Fibroblast of skin of scalp (primary cell): ENCODE measurements around the gene DENND2D. TPM values are rescaled to one million over a fixed set of nuclear protein-coding genes. Genes with fewer than 3 reads are reported as not detected.
A peak's percentile ranks its signal among the peaks of the same experiment; 100 is the strongest.

Experiments used
- DNase-seq: peaks from one replicate; pipeline ENCODE4 v3.0.0-alpha.2; 2013
- polyA plus RNA-seq, 2 experiments: library from polyadenylated mRNA; unstranded; fragments of 120-200 nt; gene quantifications; one replicate each; pipeline ENCODE4 v1.2.1, GENCODE V29; 2013; ENCODE audit not compliant: insufficient read length in 2 of 2

Gene DENND2D
- polyA plus RNA-seq (2013, experiment 1 of 2; ENCODE audit: insufficient read length) = 0.31 TPM
- 0.69 TPM for polyA plus RNA-seq (2013, experiment 2 of 2; ENCODE audit: insufficient read length)

DNA sequence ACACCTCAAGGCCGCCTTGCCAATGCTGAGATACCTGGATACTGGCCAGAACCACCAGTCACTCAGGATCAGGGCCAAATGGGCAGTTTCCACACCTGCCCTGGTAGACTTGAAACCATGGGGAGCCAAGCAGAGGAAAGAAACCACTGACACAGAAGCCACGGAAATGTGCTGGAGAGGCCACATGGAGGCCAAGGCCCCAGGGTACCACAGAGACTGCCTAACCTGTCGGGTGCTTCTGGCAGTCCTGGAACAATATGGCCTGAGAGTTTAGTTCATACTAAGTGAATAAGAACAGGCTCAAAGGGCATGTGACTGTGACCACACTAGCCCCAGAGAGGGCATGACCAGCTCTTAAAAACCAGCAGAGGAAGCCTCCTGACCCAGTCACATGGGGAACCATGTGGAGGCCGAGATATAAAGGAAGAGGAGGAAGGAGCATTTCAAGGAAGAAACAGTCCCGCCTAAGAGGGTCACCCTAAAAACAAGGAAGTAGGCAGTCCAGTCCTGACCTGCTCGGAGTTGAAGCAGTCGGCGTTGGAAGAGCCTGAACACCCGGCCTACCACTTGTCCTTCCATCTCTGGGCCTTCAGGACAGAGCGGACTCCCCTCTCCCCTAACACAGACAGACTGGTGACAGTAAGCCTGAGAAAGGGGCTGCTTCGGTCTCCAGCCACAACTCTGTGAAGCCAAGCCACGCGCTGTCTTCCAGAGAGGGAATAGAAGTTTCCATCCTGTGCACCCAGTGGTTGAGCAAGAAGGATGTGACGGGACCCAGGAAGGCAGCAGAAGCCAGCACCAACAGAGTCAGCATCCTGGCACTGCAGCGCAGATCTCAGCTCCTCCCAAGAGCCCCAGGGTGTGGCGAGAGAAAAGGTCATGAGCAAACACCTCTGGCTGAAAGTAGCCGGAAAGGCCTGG, at the start of gene DENND2D:
DENND2D (minus strand) TSS at position 766 of the 921 bp plus-strand sequence; CDS start at position 579, 187 bp downstream.
- DNase-seq = no peak

- DNase-seq = no peak
Observed at GRCh38 chr1:111249960-111250359, 49.5 kb upstream of the DENND2D start.

- no peak for DNase-seq
Observed at GRCh38 chr1:111247125-111247838, 46.8 kb upstream of the DENND2D start.

DNA sequence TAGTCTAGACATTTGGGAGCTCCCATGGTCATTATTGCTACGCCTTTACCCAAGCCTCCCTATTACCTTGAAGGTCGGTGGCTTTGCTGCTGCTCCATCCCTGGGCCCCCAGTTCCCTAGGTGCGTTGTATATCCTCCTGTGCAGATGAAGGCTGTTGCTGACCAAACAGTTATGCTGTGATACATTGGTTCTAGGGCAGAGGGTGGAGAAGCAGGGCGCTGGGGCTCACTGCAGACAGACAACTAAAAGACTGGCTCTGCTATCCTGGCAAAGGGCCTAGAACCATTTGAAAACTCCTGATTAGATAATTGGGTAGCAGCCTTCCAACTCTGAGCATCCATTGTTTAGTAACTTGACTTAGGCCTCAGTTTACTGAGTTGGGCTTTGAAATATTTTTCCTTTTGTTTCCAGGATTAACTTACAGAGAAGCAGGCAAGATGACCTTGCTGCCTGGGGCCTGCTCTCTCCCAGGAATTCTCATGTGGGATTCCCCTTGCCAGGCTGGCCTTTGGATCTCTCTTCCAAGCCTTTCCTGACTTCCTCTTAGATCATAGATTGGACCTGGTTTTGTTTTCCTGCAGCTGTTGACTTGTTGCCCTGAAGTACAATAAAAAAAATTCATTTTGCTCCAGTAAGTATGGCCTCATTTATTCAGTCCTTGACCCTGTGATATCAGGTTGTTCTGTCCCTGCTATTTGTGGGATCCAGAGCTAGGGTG, 42.5 kb upstream of the DENND2D start:
- DNase-seq = no peak

GRCh38 chr1:111241797-111242196, 41.4 kb upstream of the DENND2D start:
- no peak for DNase-seq

GRCh38 chr1:111238056-111238795, 37.8 kb upstream of the DENND2D start:
- DNase-seq = no peak

- DNase-seq = no peak
Observed at GRCh38 chr1:111236806-111237205, 36.4 kb upstream of the DENND2D start.

GRCh38 chr1:111236379-111236778, 35.9 kb upstream of the DENND2D start:
- DNase-seq = no peak

DNA sequence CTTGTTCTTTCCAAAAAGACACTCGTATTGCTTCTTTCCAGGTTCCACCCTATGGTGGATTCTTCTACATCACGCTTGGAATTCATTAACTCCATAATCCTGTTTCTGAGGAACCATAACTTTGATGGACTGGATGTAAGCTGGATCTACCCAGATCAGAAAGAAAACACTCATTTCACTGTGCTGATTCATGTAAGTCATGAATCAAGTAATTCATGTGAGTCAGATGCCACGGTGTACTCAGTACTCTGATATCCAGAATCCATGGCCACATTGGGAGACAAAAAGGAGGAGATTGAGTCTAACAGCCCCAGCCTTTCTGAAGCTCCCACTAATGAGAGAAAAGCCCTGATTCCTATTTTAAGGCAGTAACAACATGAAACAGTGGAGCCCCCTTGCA, 34.4 kb upstream of the DENND2D start:
- DNase-seq = peak; percentile 9

GRCh38 chr1:111234258-111234657, 33.8 kb upstream of the DENND2D start:
- DNase-seq = no peak

DNA sequence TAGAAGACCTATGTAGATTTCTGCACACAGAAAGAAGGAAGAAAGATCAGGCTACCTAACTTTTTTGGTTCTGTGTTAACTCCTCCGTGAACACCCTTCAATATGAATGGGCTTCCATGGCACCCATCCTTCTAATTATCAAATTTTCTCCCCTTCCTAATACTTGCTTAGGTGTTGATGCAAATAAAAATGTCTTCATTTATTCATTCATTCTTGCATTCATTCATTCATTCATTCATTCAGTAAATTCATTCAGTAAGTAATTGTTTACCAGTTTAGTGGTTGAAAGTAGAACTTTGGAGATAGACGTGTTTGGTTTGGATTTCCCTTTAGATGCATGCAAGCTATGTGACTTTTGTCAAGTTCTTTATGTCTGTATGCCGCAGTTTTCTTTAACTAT, 31.7 kb upstream of the DENND2D start:
- DNase-seq = no peak

DNA sequence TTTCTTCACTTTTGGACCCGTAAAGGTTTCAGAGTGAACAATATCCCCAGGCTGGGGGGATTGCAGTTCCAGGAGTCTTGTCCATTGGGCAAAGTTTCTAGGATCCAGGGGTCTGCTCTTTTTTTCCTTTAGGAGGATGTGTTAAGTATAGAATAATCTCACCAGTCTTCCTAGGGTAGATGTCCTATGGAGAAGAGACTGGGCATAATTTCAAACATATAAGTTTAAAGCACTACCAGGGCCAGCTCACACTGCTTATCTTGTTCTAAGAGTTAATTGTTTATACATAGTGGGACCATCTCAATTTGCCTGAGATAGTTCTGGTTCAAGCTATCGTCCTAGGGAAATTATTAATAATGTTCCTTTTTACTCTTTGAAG, 28.3 kb upstream of the DENND2D start:
- DNase-seq = no peak

- DNase-seq = peak; percentile 73
Observed at GRCh38 chr1:111227851-111228747, 27.7 kb upstream of the DENND2D start.

GRCh38 chr1:111227434-111227833, 27.0 kb upstream of the DENND2D start, which contains the start of gene CHI3L2:
TSS of gene CHI3L2 (plus strand) at chr1:111227713. CDS start at chr1:111227730, 17 bp downstream.
- DNase-seq = no peak

DNA sequence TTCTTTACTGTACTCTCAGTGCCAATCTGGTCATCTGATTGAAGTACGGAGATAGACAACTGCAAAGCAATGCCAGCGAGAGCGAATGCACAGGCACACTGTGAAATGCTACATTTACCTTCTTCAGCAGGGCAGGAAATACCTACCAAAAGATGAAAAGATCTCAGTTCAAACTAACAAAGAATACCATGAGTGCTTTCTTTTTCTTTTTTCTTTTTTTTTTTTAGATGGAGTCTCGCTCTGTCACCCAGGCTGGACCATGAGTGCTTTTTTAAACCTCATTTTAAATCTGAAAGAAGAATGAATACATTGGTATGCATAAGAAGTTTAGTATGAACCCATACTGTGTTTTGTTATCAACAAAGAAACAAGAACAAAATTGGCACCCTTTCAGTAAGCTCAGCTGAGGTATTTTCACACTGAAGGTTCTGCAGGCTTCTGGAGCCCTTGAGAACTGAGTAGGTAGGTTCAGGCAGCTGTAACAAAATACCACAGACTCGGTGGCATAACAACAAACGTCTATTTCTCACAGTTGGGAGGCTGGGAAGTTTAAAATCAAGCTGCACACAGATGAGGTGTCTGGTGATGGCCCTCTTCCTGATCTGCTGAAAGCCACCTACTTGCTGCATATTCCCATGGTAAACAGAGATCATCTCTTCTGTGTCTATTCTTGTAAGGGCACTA, 25.4 kb upstream of the DENND2D start:
- DNase-seq = no peak

- no peak for DNase-seq
Observed at GRCh38 chr1:111225091-111225490, 24.6 kb upstream of the DENND2D start.

DNA sequence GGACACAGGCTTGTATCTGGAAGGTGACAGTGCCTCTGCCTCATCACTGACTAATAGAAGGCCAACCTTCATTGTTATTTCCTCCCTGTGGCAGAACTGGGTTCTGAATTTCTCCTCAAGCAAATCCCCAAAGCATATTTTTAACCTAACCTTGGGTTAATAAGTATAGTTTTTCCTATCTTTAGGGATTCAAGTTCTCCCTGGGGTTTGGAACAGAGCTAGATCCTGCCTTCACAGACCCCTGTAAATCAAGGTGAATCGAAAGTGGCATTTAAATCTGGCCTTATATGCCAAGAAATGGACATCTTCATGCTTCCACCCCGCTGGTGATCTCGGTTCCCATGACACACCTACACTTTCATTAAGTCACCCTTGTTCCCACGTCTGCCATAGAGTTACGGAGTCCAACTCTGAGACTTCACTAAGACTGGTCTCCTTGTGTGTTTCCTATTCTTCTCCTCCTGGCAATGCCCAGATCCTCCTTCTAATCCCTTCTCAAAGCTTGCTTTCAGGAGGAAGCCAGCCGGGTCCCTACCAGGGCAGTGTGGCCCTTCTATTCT, 22.8 kb upstream of the DENND2D start:
- no peak for DNase-seq

DNA sequence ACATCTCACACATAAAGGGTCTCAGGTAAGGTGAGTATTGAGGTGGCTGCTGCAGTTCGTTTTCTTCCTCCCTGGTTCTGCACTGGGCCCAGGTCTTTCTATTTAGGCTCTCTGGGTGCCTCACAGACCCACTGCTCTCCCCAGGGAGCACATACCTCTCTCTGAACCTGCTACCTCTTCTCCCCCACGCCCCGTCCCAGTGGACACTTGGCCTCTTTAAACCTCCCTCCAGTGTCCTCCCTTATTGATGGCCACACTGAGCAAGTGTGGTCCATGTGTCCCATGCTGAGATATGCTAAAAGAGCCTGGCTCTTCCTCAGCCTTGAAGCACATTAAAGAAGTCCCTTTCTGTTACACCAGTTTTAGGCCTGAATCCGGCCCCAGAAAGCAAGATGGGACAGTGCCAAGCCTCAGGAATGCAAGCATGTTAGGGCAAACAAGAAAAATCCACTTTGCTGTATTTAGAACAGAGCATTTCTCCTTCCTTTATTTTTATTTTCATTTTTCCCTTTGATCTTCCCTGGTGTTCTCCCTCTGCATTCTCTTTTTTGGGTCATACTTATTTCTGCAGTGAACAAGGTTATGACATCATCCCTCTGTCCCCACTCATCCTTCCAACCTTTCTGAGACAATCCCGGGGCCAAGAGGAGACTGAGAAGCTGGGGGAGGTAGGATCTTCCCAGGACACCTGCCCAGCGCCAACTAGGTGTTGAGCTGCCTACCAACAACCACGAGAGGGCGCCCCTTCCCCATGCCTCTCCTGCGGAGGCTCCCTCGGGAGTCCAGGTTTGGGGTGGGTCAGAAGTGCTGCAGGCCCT, 22.1 kb upstream of the DENND2D start:
- peak; percentile 55 for DNase-seq
